Kasumi-1 (cell line): ENCODE results near the gene CCDC69.
"Not testable (repeated sequence)": the region's sequence is repeated elsewhere in the genome, so short reads cannot be mapped to it uniquely, and the experiment has no call there.

Source experiments
- DNase-seq, 2 experiments: peaks; one replicate each; lab custom pipeline; 2025; lab: John Stamatoyannopoulos, UW

CCDC69 gene

GRCh38 chr5:151192626-151193025, 31.3 kb downstream of the CCDC69 start:
- no peak for DNase-seq

DNA sequence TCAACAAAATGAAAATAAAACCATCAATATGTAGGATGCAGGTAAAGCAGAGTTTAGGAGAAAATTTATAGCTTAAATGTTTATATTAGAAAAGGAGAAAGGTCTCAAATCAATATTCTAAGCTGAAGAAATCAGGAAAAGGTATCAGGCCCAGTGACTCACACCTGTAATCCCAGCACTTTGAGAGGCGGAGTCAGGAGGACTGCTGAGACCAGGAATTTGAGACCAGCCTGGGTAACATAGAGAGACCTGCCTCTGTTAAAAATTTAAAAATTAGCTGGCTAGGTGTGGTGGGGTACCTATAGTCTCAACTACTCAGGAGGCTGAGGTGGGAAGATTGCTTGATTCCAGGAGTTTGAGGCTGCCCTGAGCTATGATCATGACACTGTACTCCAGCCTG, 32.2 kb downstream of the CCDC69 start:
- no peak for DNase-seq

DNA sequence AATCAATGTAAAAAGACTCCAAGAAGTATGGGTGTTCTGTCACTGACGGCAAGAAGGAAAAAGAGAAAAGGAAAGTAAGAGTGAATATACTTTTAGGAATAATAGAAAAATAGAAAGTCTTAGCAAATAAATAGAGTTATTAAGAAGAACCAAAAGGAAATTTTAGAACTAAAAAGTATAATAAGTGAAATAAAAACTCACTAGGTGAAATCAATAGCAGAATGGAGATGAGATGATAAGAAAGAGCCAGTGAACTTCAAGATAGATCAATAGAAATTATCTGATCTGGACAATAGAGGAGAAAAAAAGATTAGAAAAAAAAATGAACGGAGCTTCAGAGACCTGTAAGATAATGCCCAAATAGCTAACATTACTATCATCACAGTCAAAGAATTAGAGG, 34.7 kb downstream of the CCDC69 start:
- DNase-seq: no peak

DNA sequence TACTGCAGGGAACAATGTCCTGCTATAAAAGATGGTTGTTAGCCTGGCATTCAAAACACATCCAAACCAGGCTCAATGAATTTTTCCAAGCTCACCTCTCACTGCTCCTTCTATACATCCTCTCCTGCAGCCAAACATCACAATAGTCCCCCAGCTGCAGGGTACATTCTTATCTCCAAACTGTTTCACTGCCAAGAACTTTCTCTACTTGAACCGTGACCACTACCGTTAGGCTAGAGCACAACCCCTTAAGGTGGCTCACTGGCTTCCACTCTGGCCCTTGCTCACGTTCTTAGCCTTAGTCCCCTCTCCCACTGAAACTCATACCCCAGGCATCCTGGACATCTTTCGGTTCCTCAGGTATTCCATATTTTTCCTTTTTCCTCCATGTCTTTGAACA, 37.4 kb downstream of the CCDC69 start:
- DNase-seq: no peak

DNA sequence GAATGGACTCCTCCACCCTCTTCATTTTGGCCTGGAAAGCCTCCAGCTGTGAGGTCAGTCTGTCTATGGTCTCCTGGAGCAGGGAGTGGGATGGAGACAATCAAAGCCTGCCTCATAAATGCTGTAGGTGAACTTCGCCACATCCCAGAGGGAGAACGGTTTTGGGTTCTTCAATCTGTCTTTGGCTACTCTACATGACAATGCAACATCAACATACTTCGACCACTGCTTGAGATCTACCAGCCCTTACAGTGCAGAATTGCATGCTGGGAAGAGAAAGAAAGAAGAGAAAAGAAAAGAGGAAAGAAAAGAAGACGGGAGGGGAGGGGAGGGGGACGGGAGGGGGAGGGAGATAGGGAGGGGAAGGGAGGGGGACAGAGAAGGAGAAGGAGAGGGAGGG, 37.8 kb downstream of the CCDC69 start:
- DNase-seq: no peak

DNA sequence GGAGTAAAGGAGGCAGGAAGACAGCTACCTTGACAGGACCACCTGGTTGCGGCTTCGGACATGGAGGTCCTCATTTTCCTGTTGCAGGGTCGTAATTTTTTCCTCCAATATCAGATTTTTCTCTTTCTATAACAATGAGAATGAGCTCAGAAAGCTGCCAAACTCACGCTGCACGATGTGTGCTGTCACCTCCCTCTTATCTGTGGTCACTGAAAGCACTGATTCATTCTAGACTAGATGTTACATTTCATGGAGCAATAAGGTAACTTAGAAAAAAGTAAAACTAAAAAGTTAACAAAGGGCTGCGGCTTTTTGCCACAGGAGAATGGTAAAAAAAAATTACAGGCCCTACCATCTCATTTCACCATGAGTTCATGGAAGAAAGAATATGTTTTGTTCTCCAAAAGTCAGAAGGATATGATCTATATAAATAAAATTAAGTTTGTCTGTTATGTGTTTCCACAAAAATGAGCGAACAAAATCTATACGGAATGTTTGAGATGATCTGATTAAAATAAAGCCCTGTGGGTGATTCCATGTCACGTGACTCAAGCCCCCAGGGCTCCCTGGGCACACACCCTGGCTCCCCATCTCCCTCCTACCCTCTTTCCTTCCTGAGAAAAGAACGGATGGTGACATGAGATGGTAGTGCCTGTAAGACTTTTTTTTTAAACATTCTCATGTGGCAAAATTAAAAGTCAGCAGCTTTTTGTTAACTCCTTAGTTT, 39.4 kb downstream of the CCDC69 start:
- no peak for DNase-seq

DNA sequence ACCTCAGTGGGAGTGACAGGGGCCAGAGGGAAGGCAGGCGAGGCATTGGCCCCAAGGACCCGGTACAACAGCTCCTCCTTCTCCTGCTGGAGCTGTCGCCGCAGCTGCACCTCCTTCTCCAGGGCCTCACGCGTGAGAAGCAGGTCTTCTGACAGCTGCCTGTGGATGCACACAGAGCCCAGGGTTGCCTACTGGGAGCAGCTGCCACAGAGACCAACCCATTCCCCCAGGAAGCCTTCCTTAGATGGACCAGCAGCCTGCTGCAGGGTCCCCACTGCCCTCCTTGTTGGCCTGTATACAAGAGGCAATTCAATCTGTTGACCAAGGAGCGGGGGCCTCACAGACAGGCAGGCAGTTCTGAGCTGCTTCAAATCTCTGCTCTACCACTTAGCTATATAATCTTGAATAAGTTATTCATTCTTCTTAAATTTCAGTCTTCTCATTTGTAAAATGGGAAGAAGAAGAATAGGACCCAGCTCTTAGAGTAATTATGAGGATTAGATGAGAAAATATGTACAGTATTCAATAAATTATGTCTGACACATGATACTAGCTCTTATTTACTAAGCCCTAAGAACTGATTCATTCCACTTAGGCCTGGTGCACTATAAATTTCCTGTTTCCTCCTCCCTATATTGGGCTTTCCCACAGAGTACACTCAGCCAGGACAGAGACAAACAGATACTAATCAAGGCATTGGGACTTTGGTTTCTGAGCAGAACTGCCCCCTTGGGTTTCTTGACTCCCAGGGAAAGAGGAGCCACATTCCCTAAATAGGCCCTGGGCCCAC, 40.2 kb downstream of the CCDC69 start:
- no peak for DNase-seq

GRCh38 chr5:151182976-151183375, 40.9 kb downstream of the CCDC69 start:
- DNase-seq: no peak

DNA sequence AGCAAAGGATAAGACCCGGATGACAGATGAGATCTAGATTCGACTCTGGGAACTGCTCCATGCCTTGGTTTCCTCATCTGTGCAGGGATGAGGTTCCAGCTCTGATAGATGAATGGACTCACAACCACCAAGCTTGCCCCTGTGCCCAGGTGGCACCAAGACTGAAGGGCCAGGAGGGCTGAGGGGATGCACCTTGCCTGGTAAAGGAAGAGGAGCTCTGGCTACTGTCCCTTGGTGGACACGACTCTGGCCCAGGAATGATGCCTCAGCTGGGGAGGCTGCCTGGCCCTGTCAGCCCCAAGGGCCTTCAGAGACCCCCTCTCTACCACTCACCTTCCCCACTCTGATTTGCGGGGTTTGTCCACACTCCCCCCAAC, 41.4 kb downstream of the CCDC69 start:
- no peak for DNase-seq

GRCh38 chr5:151181818-151182523, 41.9 kb downstream of the CCDC69 start:
- DNase-seq: no peak

DNA sequence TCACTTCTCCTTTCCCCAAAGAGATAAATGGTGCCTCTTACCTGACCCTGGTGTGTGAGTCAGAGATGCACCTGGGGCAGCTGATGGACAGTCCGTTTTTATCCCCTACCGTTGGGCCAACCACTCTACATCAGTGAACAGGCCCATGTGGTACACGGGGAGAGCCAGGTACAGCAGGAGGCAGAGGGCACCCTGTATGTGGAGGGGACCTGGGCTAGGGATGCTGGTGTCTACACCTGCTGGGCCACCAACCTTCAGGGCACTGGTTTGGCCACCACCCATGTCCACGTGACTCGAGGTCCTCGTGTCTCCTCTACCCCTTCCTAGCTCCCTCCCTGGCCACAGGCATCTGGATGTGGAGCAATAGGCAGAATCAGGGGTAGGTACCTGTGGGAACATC, 43.6 kb downstream of the CCDC69 start:
- no peak for DNase-seq

DNA sequence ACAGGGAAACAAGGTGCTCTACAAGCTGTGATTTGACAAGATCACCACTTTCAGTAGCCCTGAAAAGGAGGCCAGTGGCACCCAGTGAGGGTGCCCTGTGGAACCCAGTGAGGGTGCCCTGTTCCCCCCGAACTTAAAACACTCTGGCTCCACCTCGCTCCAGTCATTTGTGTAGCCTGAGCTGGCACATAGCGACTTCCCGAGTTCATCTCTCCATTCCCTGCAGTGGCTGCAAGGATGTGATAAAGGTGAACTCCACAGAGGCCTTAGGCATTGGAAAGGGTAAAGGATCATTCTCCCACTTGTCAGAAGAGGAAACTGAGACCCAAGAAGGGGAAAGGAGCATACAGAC, 44.4 kb downstream of the CCDC69 start:
- no peak for DNase-seq

DNA sequence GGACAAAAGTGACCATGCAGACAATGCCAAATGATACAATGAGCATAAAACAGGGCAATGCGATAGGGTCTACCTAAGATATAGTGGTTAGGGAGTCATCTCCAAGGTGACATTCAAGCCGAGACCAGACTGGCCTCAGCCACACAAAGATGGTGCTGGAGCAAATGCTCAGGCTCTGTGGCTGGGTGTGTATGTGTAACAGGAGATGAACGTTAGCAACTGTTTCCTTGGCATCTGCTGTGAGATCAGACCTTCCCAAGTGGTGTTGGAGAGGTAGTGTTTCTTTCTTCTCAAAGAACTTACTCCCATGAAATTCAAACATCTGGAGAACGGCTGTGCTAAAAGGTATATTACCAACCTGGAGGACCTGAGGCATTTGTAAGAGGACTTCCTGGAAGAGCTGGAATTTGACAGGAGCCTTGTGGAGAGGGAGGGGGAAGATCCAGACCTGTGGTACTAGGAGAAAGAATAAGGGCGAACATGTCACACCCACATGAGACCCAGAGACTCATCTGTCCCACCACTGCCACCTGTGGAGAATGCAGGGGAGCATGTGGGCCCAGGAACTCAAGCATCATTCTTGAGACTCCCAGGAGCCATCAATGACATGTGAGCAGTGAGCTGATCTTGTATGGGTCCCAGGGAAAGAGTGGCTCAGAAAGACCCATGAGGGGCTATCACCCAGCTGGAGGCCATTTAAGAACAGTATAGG, 45.0 kb downstream of the CCDC69 start:
- no peak for DNase-seq

- no peak for DNase-seq
Measured at GRCh38 chr5:151178372-151178771, 45.5 kb downstream of the CCDC69 start.

DNA sequence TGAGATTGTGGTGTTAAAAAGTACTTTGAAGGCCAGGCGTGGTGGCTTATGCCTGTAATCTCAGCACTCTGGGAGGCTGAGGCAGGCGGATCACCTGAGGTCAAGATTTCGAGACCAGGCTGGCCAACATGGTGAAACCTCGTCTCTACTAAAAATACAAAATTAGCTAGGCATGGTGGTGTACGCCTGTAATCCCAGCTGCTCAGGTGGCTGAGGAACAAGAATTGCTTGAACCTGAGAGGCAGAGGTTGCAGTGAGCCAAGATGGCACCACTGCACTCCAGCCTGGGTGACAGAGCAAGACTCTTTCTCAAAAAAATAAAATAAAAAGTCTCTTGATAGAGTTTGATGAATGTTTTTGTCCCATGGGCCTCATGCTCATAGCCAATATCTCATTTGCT, 47.6 kb downstream of the CCDC69 start:
- DNase-seq: not testable (repeated sequence)

DNA sequence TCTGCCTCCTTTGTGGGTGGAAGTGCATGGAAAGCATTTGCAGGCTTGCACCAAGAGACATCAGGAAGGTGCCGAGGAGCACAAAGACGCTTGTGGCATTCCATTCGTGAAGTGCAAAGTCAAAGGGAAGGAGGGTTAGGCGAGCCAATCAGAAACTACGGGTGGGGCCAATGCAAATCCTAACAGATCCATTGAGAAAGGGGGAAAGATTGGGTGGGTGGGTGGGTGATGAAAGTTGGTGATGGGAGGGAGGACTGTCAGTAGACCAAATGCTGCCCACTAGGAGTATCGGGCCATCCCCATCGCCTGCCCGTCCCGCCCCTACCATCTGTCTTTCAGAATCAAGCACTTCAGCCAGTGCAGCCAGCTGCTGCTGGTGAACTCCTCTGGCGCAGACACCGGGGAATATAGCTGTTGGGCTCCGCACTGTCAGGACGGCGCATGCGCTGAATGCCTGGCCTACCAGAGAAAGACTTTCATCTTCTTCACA, 49.2 kb downstream of the CCDC69 start:
- DNase-seq: no peak

- DNase-seq: no peak
Measured at GRCh38 chr5:151173711-151174611, 49.9 kb downstream of the CCDC69 start.

DNA sequence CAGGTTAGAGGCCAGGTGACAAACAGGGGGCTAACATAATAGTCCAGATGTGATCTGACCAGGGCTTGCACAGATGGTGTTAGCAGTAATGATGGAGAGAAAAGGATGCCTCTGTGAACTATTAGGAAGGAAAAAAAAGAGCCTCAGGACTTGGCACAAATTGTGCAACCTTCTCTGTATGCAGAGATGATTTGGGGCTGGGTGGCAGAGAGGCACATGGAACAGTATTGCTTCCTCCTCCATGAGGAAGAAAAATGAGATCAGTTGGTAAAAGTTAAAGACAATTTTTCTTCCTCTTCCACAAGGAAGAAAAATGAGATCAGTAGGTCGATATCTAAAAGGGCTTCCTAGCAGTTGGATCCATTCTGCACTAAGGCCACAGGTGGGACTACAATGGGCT, 52.4 kb downstream of the CCDC69 start:
- no peak for DNase-seq

- DNase-seq: no peak
Measured at GRCh38 chr5:151168602-151169344, 55.1 kb downstream of the CCDC69 start.

GRCh38 chr5:151167022-151167421, 56.9 kb downstream of the CCDC69 start:
- DNase-seq: no peak
